Stimulated activated naive CD4-positive, alpha-beta T cell (primary cell): ENCODE measurements around the gene ZC2HC1C.
A peak's percentile ranks its signal among the peaks of the same experiment; 100 is the strongest.
"Not testable (repeated sequence)": the region's sequence is repeated elsewhere in the genome, so short reads cannot be mapped to it uniquely, and the experiment has no call there.

Experiments used
- DNase-seq, 6 experiments: peaks; one replicate each; lab custom pipeline; 2025; lab: John Stamatoyannopoulos, UW

ZC2HC1C gene

DNA sequence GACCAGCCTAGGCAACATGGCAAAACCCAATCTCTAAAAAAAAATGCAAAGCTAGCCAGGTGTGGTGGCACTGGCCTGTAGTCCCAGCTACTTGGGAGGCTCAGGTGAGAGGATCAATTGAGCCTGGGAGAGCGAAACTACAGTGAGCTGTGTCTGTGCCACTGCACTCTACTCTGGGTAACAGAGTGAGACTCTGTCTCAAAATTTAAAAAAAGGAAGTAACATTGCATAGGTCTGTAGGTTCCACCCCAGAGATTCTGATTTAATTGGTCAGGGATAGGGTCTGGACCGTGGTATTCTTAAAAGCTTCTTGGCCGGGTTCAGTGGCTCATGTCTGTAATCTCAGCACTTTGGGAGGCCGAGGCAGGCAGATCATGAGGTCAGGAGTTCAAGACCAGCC is 26.2 kb downstream of the ZC2HC1C start:
- DNase-seq, result no peak

DNA sequence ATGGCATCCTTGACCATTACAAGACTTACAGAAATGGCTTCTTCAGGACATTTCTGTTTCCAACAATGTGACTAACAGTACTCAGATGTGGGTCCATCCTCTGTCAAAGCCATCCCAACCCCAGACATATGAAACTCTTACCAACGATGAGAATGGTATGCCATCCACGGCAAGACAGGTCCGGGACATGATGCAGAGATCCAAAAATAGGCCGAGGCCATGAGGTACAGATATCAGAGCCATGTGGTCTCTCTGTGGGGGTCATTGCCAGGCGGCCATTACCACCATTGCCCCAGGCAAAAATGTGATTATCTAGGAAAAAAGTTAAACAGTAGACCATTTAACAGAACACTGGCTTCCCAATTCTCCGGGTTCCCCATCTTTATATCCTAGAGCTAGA is 27.5 kb downstream of the ZC2HC1C start:
- no peak for DNase-seq

DNA sequence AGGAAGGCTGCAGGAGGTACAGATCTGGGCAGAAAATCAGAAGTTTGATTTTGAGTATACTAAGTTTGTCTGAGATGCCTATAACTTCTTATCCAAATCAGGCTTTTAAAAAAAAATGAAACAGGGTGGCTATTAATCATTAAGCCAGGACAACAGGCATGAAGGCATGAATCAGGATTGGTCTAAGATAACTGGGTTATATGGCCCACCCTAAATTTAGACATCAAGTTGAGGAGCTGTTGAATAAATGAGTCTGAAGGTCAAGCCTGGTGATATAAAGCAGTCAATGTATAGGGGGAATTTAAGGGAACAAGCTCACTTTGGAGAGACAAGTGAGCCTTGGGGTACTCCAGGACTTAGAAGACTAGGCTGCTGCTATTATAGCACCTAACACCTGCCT is 28.8 kb downstream of the ZC2HC1C start:
- no peak for DNase-seq

DNA sequence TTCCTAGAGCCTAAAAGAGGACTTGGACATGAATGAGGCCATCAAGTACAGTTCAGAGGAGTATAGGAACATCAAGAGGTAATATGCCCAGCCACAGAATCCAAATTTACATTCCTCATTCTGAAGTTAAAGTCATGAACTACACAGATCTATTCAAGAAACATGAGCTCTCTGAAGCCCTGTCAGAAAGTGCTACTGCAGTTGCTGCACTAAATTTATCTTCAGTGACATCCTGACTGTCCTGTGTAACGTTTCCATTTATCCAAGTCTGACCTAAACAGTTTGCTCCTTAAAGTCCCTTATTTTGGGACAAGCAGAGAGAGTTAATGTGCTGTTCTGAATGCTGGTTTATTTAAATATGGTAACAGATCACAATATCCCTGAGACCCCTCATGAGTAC is 29.2 kb downstream of the ZC2HC1C start:
- DNase-seq, result no peak

DNA sequence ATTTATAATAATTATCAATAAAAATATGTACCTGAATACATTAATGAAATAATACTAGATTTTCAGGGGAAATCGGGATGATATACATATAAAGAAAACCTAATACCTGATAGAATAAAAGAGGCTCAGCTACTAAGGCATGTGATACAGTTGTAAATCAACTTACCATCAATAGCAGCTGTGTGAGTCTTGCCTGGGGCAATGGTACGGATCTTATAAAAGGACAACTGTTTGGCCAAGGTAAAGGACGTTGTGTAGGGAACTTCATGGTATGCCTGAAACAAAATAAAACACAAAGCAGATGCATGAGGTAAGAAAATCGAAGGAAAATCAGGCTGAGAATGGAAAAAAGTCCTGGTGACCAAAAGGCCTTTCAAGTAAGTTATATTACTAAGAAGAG is 32.0 kb downstream of the ZC2HC1C start:
- no peak for DNase-seq

DNA sequence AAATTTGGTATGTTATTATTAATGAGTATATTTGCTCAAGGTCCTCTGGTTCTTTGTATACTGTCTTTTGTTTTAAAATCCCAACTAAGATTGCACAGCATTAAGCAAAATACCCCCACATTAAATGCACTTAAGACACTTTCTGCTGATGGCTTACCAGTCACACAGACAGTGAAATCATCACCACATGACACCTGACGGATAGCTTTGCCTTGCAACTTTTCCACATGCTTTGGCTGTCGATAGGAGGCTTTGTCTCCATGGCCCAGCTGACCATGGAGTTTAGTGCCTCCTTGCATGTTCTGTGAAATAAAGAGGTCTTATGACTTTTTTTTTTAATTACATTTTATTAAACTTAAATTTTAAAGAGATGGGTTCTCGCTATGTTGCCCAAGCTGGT is 37.7 kb downstream of the ZC2HC1C start:
- no peak for DNase-seq

DNA sequence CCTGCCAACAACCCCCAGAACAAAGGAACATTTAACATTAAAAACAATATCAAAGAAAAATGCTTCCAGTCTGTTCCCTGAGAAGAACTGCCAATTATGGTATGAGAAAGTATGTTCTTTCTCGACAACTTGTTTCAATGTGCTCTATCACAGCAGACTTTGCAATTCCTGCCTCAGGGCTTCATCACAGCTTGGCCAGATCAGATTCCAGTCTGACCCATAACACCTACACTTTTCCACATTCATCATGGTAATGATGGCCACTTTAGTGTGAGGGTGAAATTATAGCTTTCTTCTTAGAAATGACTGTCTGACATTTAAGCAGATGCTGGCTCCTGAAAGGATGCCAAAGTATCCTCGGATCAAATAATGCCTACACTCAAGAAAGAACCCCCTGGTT is 40.4 kb downstream of the ZC2HC1C start:
- DNase-seq, result no peak

DNA sequence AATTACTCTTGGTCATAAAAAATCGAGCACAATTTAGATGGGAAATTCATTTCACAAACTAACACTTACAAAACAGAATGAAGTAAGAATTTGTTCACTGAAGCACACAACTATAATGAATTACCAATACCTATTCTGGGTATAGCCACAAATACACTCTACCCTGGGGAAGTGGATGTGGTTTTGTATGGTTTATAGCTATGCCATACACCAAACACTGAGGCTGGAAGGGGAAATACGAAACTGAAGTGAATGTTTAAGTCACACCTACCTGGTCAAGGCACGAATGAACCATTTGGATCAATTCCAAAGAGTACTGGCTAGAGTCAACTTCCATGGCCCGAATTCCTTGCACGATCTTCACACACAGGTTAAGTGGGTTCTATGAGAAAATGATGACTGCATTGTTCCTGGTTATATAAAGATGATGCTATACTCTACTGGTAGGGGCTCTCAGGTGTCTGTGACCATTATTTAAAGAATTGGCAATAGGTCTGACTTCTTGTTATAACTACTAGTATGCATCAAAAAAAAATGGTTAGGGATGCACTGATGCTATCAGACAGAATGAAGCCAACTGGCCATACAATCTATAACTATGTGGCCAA is 44.6 kb downstream of the ZC2HC1C start:
- DNase-seq, result no peak

DNA sequence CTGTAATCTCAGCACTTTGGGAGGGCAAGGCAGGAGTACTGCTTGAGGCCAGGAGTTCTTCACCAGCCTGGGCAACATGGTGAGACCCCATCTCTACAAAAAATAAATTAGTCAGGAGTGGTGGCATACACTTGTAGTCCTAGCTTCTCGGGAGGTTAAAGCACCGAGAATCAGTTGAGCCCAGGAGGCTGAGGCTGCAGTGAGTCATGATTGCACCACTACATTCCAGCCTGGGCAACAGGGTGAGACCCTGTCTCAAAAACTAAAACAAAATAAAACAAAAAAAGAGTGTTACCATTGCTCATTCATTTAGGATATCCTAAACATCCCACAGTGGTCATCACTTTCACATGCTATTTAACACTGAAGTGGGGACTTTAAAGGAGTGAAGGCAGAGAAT is 49.6 kb downstream of the ZC2HC1C start:
- no peak for DNase-seq

DNA sequence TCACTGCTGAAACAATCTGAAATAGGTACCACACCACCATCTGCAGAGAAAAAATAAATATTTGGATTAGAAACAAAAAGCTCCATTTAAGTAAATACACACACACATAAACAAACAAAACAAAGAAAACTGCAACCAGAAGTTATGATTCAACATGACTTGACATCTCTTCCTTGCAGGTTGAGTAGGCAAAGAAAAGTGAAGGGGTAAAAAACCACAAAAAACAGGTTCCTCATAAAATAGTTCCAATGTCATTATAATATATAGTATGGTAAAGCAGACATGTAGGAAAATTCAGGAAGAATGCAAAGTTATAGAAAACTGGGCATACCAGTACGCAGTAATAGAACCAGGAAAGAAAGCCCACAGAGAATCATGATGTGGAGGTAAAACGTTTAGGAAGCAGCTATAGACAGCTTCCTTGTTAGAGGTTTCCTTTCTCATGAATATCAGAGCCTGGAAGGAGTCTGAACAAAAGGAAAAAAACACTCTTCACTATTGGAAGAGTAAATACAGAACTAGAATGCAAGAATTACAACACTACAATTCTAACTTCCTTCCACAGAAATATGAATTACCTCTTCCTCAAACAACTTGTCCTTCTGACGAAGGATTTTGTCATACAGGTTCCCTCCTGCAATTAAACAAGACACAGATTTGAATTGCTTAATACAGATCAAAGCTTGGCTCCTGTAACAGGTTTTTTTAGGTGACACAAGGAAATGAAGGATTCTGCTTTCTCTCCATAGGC is 51.3 kb downstream of the ZC2HC1C start:
- no peak for DNase-seq

DNA sequence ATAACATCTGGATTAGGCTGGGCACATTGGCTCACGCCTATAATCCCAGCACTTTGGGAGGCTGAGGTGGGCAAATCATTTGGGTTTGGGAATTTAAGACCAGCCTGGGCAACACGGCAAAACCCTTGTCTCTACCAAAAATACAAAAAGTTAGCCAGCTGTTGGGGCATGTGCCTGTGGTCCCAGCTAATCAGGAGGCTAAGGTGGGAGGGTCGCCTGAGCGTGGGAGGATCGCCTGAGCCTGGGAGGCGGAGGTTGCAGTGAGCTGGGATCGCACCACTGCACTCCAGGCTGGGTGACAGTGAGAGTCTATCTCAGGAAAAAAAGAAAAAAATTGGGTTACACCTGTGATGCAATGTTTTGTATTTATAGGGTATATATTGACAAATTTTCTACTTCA is 52.1 kb downstream of the ZC2HC1C start:
- no peak for DNase-seq

DNA sequence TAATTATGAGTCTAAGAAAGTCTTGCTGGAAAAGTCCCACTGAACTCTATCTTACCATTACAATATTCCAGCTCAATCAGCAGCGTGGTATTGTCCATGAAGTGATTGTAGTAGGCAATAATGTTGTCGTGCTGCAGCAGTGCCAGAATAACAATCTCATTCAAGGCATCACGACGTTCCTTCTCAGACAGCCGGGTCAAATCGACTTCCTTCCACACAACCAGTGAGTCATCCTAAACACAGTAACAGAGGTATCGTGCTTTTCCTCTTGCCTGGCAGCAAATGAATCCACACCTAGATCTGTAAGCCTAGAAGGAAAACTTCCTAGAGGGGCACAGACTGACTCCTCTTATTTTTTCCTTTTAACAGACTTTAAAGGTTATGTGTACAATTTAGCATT is 54.5 kb downstream of the ZC2HC1C start:
- DNase-seq, result no peak

DNA sequence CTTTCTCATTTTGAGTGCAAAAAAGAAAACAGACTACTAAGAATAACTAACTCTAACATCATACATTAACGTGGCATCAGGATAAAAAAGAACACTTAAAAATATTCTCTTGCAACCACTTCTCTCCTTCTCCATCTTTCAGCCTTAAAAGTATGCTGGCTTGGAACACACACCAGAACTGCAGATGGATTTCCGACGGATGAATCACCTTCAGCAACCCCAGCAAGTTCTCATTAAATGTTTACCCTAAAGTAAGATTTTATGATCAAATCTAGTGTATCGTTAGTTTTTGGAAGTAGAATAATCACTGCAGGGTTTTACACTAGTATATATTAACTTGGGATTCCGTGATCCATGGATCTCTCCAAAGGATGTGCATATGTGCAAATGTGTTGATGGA is 56.2 kb downstream of the ZC2HC1C start:
- no peak for DNase-seq

DNA sequence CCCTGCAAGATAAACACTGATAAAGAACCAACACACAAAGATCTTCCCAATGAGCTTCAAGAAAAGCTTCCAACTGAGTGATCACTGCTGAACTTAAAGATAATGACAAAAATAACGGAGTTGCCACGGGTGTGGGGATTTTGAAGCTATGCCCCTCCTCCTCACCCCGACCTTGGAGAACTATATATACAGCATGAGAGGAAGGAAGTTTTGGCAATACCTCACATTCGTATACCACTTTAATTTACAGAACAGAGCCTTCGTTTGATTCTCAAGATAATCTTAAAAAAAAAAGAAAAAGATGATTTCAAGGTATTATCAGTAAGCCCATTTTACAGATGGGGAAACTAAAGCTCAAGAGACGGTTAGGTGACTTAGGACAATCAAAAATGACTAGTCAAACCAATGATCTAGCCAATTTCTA is 56.7 kb downstream of the ZC2HC1C start:
- peak in 2 of 6 experiments; percentile 11 to 20 for DNase-seq

DNA sequence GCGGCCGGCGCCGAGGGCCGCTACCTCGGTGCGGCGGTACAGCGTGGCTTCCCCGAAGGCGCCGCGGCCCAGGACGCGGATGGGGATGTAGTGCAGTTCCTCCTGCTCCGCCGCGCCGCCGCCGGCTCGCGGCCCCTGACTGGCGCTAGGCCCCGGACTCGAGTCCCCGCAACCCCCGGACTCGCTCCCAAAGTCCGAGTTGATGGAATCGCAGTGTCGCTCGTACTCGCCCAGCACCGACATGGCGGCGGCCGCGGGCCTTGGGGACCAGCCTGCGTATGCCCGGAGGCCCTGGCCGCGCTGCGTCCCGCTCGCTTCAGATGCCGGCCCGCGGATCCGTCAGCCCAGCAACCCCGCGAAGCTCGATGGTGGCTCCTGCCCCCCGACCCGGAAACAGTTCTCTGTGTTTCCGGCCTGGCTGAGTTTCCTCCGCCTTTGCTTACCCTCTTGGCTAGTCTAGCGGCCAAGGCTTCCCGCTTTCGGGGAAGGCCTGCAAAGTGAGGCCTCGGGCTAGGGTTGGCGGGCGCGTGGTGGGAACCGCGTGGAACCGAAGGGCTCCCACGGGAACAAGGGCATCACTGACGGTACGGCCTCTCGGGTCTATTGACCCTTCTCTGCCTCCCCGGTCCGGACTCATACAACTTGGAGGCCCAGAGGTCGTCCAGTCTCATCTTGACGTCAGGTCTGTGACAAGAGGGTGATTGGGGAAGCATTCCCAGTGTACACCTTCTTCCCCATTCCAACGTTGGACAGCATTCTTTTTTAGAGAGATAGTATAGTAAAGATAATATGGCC is 57.4 kb downstream of the ZC2HC1C start, which contains the start of gene NEK9:
Gene NEK9, minus strand, starts transcription at position 370 of the 795 bp plus-strand sequence. Its CDS starts 127 bp downstream, at position 243.
- peak; percentile 70 to 90 (median 82) for DNase-seq

DNA sequence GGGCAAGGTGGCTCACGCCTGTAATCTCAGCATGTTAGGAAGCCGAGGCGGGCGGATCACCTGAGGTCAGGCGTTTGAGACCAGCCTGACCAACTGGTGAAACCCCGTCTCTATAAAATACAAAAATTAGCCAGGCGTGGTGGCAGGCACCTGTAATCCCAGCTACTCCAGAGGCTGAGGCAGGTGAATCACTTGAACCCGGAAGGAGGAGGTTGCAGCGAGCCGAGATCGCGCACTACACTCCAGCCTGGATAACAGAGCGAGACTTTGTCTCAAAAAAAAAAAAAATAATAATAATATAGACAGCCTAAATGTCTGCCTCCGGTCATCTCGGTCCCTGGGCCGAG is 58.0 kb downstream of the ZC2HC1C start:
- not testable (repeated sequence) for DNase-seq

DNA sequence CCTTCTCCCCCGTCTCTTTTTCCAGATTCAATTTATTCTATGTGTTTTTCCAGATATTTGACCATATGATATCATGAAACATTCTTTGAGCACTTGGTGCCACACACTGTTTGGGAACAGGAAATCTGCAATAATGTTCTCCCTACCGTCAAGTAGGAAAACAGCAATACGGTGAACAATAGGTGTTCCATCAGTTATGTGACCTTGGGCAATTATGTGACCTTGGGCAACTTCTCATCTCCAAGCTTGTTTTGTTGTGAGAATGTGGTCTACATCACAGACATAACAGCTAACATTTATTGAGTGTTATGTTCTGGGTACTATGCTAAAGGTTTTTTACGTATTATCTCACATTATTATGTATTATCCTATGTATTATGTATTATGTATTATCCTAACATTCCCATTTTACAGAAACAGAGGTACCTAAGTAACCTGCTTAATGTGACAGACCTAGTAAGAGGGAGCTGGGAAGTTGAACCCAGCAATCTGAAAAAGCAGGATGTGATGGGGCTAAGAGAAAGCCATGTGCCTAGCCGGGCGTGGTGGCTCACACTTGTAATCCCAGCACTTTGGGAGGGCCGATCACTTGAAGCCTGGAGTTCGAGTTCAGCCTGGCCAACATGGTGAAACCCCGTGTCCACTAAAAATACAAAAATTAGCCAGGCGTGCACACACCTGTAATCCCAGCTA is 58.6 kb downstream of the ZC2HC1C start:
- DNase-seq, result no peak

DNA sequence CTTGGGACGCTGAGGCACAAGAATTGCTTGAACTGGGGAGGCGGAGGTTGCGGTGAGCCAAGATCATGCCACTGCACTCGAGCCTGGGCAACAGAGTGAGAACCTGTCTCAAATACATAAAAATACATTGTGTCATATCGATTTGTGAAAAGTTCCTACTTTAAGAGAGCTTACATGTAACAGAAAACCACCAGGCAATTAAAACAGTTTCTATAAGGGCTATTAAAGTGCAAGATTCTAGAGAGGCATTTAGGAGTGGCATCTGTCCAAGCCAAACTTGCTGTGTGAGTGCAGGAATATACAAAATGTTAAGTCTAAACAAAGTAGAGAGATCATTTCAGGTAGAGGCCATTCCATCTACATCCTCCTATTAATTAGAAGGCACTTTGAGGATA is 59.2 kb downstream of the ZC2HC1C start:
- DNase-seq, result no peak
